HepG2 (cell line): Measurements from ENCODE around the gene STIM1. TPM values are rescaled to one million over a fixed set of nuclear protein-coding genes. Genes with fewer than 3 reads are reported as not detected.

Experiments used
- BCL3 ChIP-seq: sonication (generic); formaldehyde crosslinking; IDR thresholded peaks from 2 replicates; pipeline ENCODE4 v1.5.1; 2020; ENCODE audit warnings: mild to moderate bottlenecking, missing genetic modification reagents, moderate library complexity
- KIAA2018 ChIP-seq: sonication (generic); formaldehyde crosslinking; IDR thresholded peaks from 2 replicates; pipeline ENCODE4 v1.5.0; 2020; ENCODE audit warnings: mild to moderate bottlenecking, missing genetic modification reagents, borderline replicate concordance
- MTA1 ChIP-seq: sonication (generic); formaldehyde crosslinking; IDR thresholded peaks from 2 replicates; pipeline ENCODE4 v1.4.0; 2020; ENCODE audit warnings: missing genetic modification reagents, mild to moderate bottlenecking, borderline replicate concordance
- NFAT5 ChIP-seq: sonication (generic); formaldehyde crosslinking; IDR thresholded peaks from 2 replicates; pipeline ENCODE4 v1.4.0; 2020; ENCODE audit warnings: missing genetic modification reagents
- NPAS2 ChIP-seq: sonication (generic); formaldehyde crosslinking; IDR thresholded peaks from 2 replicates; pipeline ENCODE4 v1.8.0; 2022; ENCODE audit warnings: mild to moderate bottlenecking, missing genetic modification reagents, borderline replicate concordance
- NR2F6 ChIP-seq, 2 experiments: IDR thresholded peaks; 2 replicates each; pipeline ENCODE4 v1.6.1; 2016; ENCODE audit warnings: antibody characterized with exemption in 1 of 2, mild to moderate bottlenecking in 1 of 2
- SMAD3 ChIP-seq: sonication (generic); formaldehyde crosslinking; IDR thresholded peaks from 2 replicates; pipeline ENCODE4 v1.4.0; 2020; ENCODE audit warnings: missing genetic modification reagents
- TBL1XR1 ChIP-seq: fragments of 150-350 bp; IDR thresholded peaks from 2 replicates; pipeline ENCODE4 v1.6.1; 2014; ENCODE audit warnings: borderline replicate concordance, low read length; ENCODE audit not compliant: partially characterized antibody
- ZFYVE20 ChIP-seq: sonication (generic); formaldehyde crosslinking; IDR thresholded peaks from 2 replicates; pipeline ENCODE4 v1.8.0; 2023; ENCODE audit warnings: low read depth, mild to moderate bottlenecking, moderate library complexity, missing genetic modification reagents, borderline replicate concordance
- ZNF562 ChIP-seq: sonication (generic); formaldehyde crosslinking; IDR thresholded peaks from 2 replicates; pipeline ENCODE4 v1.8.0; 2022; ENCODE audit warnings: missing genetic modification reagents, borderline replicate concordance
- ZNF660 ChIP-seq: sonication (generic); formaldehyde crosslinking; IDR thresholded peaks from 2 replicates; pipeline ENCODE4 v1.5.1; 2020; ENCODE audit warnings: mild to moderate bottlenecking, low read depth, missing genetic modification reagents, borderline replicate concordance
- polyA plus RNA-seq, 8 experiments: library from polyadenylated mRNA; depleted of rRNA in 3 of 8; stranded (reverse) in 7 of 8; unstranded in 1 of 8; fragments of >200 nt; fragmentation: Illumina TruSeq in 4 of 8; extraction: Trizol in 4 of 8; gene quantifications; 2 replicates each; pipeline versions ENCODE4 v1.2.1 to v1.2.3, GENCODE V29; 2011 to 2016; ENCODE audit warnings: low read depth in 4 of 8, missing spikeins in 1 of 8, mixed read lengths in 1 of 8; ENCODE audit not compliant: insufficient read depth in 1 of 8
- total RNA-seq, 5 experiments: library from RNA; depleted of rRNA; stranded (reverse); fragments of >200 nt; fragmentation: Illumina TruSeq; extraction: Trizol; gene quantifications; 2 replicates each; pipeline ENCODE4 v1.2.3, GENCODE V29; 2016; ENCODE audit warnings: low read depth in 1 of 5

The STIM1 gene
- total and polyA plus RNA-seq, 2 of the 13 experiments (the other 11 are each of a cell fraction or from before 2014, with no cell fraction given) = 19.2 to 28.5 TPM

- TF ChIP-seq NFAT5 (CRISPR knock-in tag) (no peak), SMAD3 (CRISPR knock-in tag) (no peak), KIAA2018 (CRISPR knock-in tag) (0 out of 2 replicates have a peak, but pooled peaks have one; percentile 54), ZNF660 (CRISPR knock-in tag) (no peak), NPAS2 (CRISPR knock-in tag) (no peak), ZFYVE20 (no peak), TBL1XR1 (peak; percentile 14), BCL3 (no peak), ZNF562 (no peak), NR2F6 (IDR thresholded peaks at IDR 0.05) (peak; percentile 81), NR2F6 (CRISPR knock-in tag; IDR thresholded peaks at IDR 0.05) (peak; percentile 74), MTA1 (no peak; the same call in 1 of the 2 replicates)
Observed at GRCh38 chr11:3933165-3933628, 77.7 kb downstream of the STIM1 start (continued).
